Measurements from ENCODE around the gene ZNHIT6. TPM values are rescaled to one million over a fixed set of nuclear protein-coding genes. Genes with fewer than 3 reads are reported as not detected.
A peak's percentile ranks its signal among the peaks of the same experiment; 100 is the strongest.
"Not testable (repeated sequence)": the region's sequence is repeated elsewhere in the genome, so short reads cannot be mapped to it uniquely, and the experiment has no call there.

Gene ZNHIT6
- total and polyA plus RNA-seq, 2 donors, result 15.1 to 30.3 TPM

GRCh38 chr1:85655315-85655714, 52.9 kb downstream of the ZNHIT6 start:
- WGBS, result 98% methylated on average over 1 of the region's 1 CpG
- Histone ChIP-seq H3K4me1 (ENCODE audit: insufficient read depth) (no peaks in the 10 kb centered on the region), H3K4me3 (ENCODE audit: low read depth, low read length) (no peak overlapping the region), H3K36me3 (ENCODE audit: insufficient read depth) (peaks cover 1% of the 10 kb centered on the region), H3K27ac (ENCODE audit: low read depth) (no peak overlapping the region)
- DNase-seq (ENCODE audit: extremely low spot score), result no peak

DNA sequence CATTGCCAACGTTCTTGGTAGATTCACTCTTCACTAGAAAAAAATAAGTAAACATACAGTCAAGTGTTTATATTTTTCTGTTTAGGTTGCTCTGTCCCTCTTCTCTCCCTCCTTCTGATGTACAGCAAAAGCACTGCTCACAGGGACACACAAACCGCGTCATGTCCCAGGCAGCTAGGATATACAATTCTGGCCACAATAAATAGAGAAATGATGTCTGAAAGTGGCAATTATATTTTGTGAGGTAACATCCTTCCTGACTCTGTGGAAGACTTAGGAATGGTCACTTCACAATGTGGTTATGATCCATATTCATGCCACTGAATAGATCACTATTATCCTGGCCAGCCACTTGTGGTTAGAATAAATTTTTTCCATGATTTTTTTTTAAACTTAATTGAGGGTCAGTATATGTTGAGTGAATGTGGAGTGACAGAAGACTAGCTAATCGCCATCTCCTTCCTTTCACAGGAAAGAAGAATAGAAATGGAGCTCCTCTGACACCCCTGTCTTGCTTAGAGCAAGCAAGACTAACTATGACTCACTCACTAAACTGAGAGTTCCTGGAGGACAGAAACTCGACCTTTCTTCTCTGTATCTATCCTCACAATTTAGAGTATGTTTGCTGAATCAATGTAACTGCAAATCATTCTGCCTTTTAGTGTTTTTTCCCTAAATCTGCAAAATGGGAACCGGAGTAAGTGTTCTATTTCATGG, 54.0 kb downstream of the ZNHIT6 start:
- Histone ChIP-seq H3K27ac (ENCODE audit: low read depth) (no peak overlapping the region), H3K4me1 (ENCODE audit: insufficient read depth) (no peaks in the 10 kb centered on the region), H3K4me3 (ENCODE audit: low read depth, low read length) (no peak overlapping the region), H3K36me3 (ENCODE audit: insufficient read depth) (peaks cover 1% of the 10 kb centered on the region)
- 77% methylated on average over 6 of the region's 6 CpGs for WGBS
- DNase-seq (ENCODE audit: extremely low spot score), result no peak

DNA sequence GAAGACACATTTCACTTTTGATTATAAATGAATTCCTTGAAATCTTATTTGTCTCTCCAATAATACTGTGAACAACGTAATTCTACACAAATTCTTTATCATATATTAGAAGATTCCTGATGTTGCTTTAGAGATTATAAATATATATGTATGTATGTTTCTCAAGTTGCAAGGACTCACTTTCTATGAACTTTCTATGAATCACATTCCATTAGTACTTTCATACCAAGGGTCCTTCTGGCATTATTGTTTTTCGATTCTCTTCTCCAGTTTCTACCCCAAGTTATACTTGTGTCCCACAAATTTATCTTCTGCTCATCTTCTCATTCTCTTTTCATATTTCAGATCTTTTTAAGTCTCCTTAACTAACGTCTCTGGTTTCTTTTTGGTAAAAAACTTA, 55.9 kb downstream of the ZNHIT6 start:
- WGBS, result 95% methylated on average over 3 of the region's 3 CpGs
- H3K36me3 ChIP-seq (ENCODE audit: insufficient read depth), result peaks cover 1% of the 10 kb centered on the region
- no peak overlapping the region for H3K4me3 ChIP-seq (ENCODE audit: low read depth, low read length)
- H3K27ac ChIP-seq (ENCODE audit: low read depth), result no peak overlapping the region
- no peak for DNase-seq (ENCODE audit: extremely low spot score)
- H3K4me1 ChIP-seq (ENCODE audit: insufficient read depth), result no peaks in the 10 kb centered on the region

- no peaks in the 10 kb centered on the region for H3K4me1 ChIP-seq (ENCODE audit: insufficient read depth)
- H3K27ac ChIP-seq (ENCODE audit: low read depth), result no peak overlapping the region
- peaks cover 1% of the 10 kb centered on the region for H3K36me3 ChIP-seq (ENCODE audit: insufficient read depth)
- H3K4me3 ChIP-seq (ENCODE audit: low read depth, low read length), result no peak overlapping the region
- DNase-seq (ENCODE audit: extremely low spot score), result no peak
- 82% methylated on average over 1 of the region's 1 CpG for WGBS
These were observed 57.6 kb downstream of the ZNHIT6 start for GRCh38 chr1:85650645-85651044.

DNA sequence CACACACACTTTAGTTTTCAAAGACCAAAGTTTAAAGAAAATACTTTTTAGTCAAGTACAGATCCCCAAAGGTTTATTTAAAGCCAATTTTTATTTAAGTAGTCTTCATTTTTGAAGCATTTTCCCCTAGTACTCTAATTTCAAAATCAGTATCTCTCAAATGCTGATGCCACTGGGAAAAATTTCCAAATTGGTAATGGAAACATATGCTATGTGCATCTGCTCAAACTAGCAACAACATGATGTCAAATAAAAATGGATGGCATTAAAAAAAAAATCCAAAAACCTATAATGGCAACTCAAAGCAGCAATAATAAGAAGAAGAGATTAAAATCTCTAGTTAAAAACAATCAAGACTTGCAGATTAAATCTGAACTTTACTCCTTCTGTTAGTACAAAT, 58.6 kb downstream of the ZNHIT6 start:
- no peak overlapping the region for H3K27ac ChIP-seq (ENCODE audit: low read depth)
- no peak for DNase-seq (ENCODE audit: extremely low spot score)
- no peaks in the 10 kb centered on the region for H3K4me1 ChIP-seq (ENCODE audit: insufficient read depth)
- H3K36me3 ChIP-seq (ENCODE audit: insufficient read depth), result peaks cover 1% of the 10 kb centered on the region
- H3K4me3 ChIP-seq (ENCODE audit: low read depth, low read length), result no peak overlapping the region

- H3K27ac ChIP-seq (ENCODE audit: low read depth); DNase-seq (ENCODE audit: extremely low spot score); H3K4me1 ChIP-seq (ENCODE audit: insufficient read depth); H3K4me3 ChIP-seq (ENCODE audit: low read depth, low read length); H3K36me3 ChIP-seq (ENCODE audit: insufficient read depth): not testable (repeated sequence)
- 81% methylated on average over 24 of the region's 24 CpGs for WGBS
These were observed 66.4 kb downstream of the ZNHIT6 start for GRCh38 chr1:85641598-85642556.

DNA sequence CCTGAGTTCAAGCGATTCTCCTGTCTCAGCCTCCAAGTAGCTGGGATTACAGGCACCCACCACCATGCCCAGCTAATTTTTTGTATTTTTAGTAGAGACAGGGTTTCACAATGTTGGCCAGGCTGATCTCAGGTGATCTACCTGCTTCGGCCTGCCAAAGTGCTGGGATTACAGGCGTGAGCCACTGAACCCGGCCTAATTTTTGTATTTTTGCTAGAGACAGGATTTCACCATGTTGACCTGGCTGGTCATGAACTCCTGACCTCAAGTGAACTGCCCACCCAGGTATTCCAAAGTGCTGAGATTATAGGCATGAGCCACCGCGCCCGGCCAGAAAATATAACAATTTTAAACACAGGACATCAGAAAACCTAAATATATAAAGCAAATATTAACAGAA, 68.3 kb downstream of the ZNHIT6 start:
- not testable (repeated sequence) for H3K4me3 ChIP-seq (ENCODE audit: low read depth, low read length); DNase-seq (ENCODE audit: extremely low spot score); H3K4me1 ChIP-seq (ENCODE audit: insufficient read depth); H3K36me3 ChIP-seq (ENCODE audit: insufficient read depth); H3K27ac ChIP-seq (ENCODE audit: low read depth)
- 98% methylated on average over 7 of the region's 7 CpGs for WGBS

- DNase-seq (ENCODE audit: extremely low spot score), result no peak
- Histone ChIP-seq H3K4me1 (ENCODE audit: insufficient read depth) (no peaks in the 10 kb centered on the region), H3K27ac (ENCODE audit: low read depth) (no peak overlapping the region), H3K4me3 (ENCODE audit: low read depth, low read length) (no peak overlapping the region), H3K36me3 (ENCODE audit: insufficient read depth) (no peaks in the 10 kb centered on the region)
- 84% methylated on average over 1 of the region's 1 CpG for WGBS
These were observed 69.8 kb downstream of the ZNHIT6 start for GRCh38 chr1:85638412-85638811.

GRCh38 chr1:85630493-85630892, 77.7 kb downstream of the ZNHIT6 start:
- WGBS, result 96% methylated on average over 2 of the region's 2 CpGs
- no peak overlapping the region for H3K27ac ChIP-seq (ENCODE audit: low read depth)
- H3K4me3 ChIP-seq (ENCODE audit: low read depth, low read length), result no peak overlapping the region
- DNase-seq (ENCODE audit: extremely low spot score), result no peak
- no peaks in the 10 kb centered on the region for H3K36me3 ChIP-seq (ENCODE audit: insufficient read depth)
- no peaks in the 10 kb centered on the region for H3K4me1 ChIP-seq (ENCODE audit: insufficient read depth)

DNA sequence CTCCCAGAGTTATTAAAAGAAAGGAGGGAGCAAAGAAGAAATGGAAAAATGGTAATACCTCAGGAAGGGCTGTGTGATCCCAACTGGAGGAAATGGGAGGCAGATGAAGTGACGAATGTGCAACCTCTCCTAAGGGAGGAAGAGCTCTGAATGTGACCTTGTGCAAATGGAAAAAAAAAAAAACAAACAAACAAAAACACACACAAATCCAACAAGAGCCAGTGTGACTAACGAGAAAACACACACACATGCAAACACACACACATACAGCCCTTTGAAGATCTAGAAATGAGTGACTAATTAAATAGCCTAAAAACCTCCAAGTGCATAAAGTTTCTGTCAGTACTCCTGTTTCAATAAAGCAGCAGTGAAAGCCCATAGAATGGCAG, 78.7 kb downstream of the ZNHIT6 start:
- 70% methylated on average over 2 of the region's 2 CpGs for WGBS
- Histone ChIP-seq H3K27ac (ENCODE audit: low read depth) (peak overlapping the region; percentile 46), H3K4me3 (ENCODE audit: low read depth, low read length) (no peak overlapping the region), H3K36me3 (ENCODE audit: insufficient read depth) (no peaks in the 10 kb centered on the region), H3K4me1 (ENCODE audit: insufficient read depth) (no peaks in the 10 kb centered on the region)
- no peak for DNase-seq (ENCODE audit: extremely low spot score)

GRCh38 chr1:85628791-85629531, 79.3 kb downstream of the ZNHIT6 start:
- Histone ChIP-seq H3K36me3 (ENCODE audit: insufficient read depth) (no peaks in the 10 kb centered on the region), H3K27ac (ENCODE audit: low read depth) (peak overlapping the region; percentile 46), H3K4me3 (ENCODE audit: low read depth, low read length) (no peak overlapping the region), H3K4me1 (ENCODE audit: insufficient read depth) (no peaks in the 10 kb centered on the region)
- no peak for DNase-seq (ENCODE audit: extremely low spot score)
- 43% methylated on average over 9 of the region's 9 CpGs for WGBS

DNA sequence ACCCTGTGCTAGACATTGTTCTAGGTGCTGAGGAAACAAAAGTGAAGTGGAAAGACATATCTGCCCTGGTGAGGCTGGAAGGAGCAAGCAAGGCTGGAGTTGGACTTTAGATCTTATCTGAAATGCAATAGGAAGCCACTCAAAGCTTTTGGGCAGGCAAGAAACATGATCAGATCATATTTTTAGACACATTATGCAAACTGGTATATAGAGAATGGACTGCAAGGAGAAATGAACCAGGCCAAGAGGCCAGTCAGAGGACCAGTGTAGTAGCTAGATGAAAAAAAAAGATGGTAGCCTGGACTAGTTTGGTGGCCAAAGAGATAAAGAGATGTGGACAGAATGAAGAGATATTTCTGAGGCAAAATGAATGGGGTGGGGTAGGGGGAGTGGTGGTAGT, 81.4 kb downstream of the ZNHIT6 start:
- no peaks in the 10 kb centered on the region for H3K36me3 ChIP-seq (ENCODE audit: insufficient read depth)
- no peak overlapping the region for H3K27ac ChIP-seq (ENCODE audit: low read depth)
- no peaks in the 10 kb centered on the region for H3K4me1 ChIP-seq (ENCODE audit: insufficient read depth)
- DNase-seq (ENCODE audit: extremely low spot score), result no peak
- no peak overlapping the region for H3K4me3 ChIP-seq (ENCODE audit: low read depth, low read length)

DNA sequence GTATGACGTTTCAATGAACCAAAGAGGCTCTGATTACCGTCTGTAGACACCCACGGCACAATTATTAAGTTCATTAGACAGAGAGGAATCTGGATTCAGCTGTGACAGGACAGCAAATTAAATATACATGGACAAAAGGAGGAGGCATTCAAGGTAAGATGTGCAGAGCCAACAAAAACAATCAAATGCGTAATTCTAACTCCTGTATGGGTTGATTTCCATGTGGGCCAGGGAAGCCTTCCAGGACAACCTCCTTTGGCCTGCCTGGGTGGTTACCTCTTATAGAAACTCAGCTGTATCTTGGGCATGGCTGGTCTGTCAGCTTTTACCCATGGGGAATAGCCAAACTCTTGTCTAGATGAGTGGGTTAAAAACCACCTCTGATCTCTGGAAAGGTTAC, 83.9 kb downstream of the ZNHIT6 start:
- H3K27ac ChIP-seq (ENCODE audit: low read depth), result no peak overlapping the region
- no peak overlapping the region for H3K4me3 ChIP-seq (ENCODE audit: low read depth, low read length)
- H3K4me1 ChIP-seq (ENCODE audit: insufficient read depth), result no peaks in the 10 kb centered on the region
- 93% methylated on average over 4 of the region's 4 CpGs for WGBS
- DNase-seq (ENCODE audit: extremely low spot score), result no peak
- H3K36me3 ChIP-seq (ENCODE audit: insufficient read depth), result no peaks in the 10 kb centered on the region

Measured in urinary bladder (tissue), 4 donors.